ENCODE data around the gene PNPLA8.
"Not testable (repeated sequence)": the region's sequence is repeated elsewhere in the genome, so short reads cannot be mapped to it uniquely, and the experiment has no call there.

PNPLA8 gene, protein sequence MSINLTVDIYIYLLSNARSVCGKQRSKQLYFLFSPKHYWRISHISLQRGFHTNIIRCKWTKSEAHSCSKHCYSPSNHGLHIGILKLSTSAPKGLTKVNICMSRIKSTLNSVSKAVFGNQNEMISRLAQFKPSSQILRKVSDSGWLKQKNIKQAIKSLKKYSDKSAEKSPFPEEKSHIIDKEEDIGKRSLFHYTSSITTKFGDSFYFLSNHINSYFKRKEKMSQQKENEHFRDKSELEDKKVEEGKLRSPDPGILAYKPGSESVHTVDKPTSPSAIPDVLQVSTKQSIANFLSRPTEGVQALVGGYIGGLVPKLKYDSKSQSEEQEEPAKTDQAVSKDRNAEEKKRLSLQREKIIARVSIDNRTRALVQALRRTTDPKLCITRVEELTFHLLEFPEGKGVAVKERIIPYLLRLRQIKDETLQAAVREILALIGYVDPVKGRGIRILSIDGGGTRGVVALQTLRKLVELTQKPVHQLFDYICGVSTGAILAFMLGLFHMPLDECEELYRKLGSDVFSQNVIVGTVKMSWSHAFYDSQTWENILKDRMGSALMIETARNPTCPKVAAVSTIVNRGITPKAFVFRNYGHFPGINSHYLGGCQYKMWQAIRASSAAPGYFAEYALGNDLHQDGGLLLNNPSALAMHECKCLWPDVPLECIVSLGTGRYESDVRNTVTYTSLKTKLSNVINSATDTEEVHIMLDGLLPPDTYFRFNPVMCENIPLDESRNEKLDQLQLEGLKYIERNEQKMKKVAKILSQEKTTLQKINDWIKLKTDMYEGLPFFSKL

DNA sequence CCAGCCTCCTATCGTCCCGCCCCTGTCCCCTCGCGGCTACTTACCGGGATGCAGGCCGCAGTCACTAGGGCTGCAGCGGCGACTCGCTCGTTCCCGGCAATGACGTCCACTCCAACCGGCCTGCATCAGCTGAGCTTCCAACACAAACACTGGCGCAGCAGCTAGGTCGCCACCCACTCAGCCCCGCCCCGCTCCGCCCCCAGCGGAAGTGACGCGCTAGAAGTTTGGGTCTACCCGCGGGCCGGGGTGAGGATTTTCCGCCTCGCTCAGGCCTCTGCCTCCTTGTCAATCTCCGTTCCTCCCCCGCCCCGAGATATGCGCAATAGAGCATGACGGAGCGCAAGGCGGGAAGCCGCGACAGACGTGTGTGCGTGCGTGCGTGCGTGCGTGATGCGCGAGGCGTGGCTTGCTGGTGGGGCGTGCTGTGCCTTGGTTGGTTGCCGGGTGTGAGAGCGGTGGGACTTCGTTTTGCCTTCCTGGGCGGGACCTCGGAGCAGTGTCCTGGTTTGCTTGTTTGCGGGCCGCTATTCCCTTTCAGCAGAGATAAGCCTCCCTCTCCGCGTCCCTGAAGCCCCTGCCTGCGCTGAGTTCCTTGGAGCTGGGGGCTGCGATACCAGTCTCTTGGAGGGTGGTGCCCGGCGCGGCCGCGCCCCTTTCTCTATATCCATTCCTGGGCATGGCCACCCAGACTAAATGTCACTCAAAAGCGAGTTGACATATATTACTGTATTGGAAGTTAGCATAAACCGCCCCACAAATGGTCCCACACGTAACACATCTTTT is at the start of gene PNPLA8:
PNPLA8 (minus strand) TSS at position 151 of the 783 bp plus-strand sequence. CDS start 10,644 bp downstream, outside the sequence.
- peak; percentile 100 for DNase-seq
- in situ Hi-C loops (cut with HindIII; ENCODE audit: low pct_ligation_motif_present, low pct_unique_long_range_greater_than_20kb, low sequenced_read_pairs), result no loop called here

DNA sequence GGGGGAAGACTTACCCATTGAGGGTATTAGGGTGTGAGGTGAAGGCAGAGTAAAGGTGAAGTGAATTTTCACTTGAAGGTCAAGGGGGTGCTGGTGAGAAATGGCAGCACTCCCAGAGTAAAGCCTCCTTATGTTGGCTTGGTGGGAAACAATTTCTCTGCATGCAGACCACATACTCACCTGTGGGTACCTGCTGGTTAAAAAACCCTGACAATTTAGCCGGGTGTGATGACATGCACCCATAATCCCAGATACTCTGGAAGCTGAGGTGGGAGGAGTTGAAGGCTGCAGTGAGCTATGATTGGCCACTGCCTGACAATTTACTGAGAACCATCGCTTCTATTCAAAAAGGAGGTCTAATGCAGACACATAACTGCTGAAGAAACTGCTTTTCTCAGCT is 49.2 kb upstream of the PNPLA8 start:
- no peak for DNase-seq
- in situ Hi-C loops (cut with HindIII; ENCODE audit: low pct_ligation_motif_present, low pct_unique_long_range_greater_than_20kb, low sequenced_read_pairs), result no loop called here

DNA sequence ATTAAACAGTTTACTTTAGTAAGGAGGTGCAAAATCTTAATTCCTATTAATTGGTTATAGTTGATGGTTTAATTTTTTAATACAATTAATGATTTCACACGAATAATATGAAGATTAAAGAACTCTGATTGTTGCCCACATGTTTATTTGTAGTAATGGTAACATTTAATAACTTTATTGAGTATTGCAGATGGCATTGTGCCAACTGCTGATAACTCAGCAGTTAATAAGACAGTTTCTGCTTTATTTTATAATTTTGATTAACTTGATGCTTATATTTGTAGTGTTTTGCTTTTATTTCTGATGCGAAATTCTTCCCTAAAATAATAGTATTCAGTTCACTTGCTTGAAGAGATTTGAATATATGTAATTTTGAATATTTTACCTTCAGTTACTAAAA is 46.5 kb upstream of the PNPLA8 start:
- no peak for DNase-seq
- in situ Hi-C loops (cut with HindIII; ENCODE audit: low pct_ligation_motif_present, low pct_unique_long_range_greater_than_20kb, low sequenced_read_pairs), result no loop called here

DNA sequence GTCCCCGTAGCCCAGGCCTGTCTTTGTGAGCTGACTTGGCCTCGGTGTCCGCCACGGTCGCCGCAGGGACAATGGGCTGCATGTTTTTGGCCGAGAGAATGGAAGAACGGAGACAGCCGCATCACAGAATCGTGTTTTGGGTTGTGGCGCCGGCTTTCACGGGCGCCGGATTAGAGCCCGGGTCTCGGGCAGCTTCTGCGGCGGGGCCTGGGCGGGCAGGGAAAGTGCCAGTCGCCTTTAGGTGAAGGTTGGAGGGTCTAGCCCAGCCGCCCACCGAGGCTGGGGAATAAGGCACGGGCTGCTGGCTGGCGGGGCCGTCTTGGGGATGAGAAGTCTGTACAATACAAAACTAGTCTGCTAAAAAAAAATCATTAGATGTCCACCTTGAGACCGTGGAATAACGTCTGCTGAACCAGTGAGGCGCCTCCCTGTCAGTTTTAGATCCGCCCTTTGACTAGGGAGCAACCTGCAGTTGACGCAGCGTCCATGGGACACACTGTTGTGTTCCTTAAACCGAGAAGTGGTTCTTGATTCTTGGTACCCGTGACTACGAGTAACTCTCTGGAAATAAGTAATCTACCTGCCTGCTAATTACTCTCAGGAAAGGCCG is 44.3 kb upstream of the PNPLA8 start:
- peak; percentile 77 for DNase-seq
- in situ Hi-C loops (cut with HindIII; ENCODE audit: low pct_ligation_motif_present, low pct_unique_long_range_greater_than_20kb, low sequenced_read_pairs), result no loop called here

DNA sequence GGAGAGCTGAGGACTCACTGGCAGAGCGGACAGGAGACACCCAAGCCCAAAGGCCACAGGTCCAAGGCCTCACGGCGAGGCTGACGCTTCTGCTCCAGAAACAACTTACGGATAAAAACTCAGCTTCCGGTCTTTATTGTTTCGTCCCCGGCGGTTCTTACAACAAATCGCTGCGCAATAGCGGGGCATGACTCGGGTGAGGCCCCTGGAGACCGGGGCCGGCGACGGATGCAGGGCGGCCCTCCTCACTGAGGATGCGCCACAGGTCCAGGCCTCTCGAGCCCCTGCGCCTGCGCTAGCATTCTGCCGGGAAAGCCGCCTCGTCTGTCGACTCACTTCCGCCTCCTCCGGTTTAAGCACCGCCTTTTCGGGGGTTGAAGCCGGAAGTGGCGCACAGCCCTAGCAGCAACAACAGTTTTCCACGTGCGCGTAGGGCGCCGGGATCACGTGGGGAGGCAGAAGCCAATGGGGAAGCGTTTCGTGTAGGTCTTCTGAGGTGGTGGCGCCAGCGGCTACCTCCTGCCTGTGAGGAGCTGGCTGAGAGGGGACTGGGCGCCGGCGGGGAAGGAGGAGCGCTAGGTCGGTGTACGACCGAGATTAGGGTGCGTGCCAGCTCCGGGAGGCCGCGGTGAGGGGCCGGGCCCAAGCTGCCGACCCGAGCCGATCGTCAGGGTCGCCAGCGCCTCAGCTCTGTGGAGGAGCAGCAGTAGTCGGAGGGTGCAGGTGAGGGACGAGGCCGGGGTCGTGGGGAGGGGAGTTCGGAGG is 43.6 kb upstream of the PNPLA8 start, which contains the start of the genes DNAJB9 and THAP5:
DNAJB9 (plus strand) TSS at position 494 of the 765 bp plus-strand sequence. CDS start 1,853 bp downstream, outside the sequence.
THAP5 (minus strand) TSS at position 326 of the 765 bp plus-strand sequence; CDS start at position 189, 137 bp downstream.
- in situ Hi-C loops (cut with HindIII; ENCODE audit: low pct_ligation_motif_present, low pct_unique_long_range_greater_than_20kb, low sequenced_read_pairs), result no loop called here
- DNase-seq, result peak; percentile 100

DNA sequence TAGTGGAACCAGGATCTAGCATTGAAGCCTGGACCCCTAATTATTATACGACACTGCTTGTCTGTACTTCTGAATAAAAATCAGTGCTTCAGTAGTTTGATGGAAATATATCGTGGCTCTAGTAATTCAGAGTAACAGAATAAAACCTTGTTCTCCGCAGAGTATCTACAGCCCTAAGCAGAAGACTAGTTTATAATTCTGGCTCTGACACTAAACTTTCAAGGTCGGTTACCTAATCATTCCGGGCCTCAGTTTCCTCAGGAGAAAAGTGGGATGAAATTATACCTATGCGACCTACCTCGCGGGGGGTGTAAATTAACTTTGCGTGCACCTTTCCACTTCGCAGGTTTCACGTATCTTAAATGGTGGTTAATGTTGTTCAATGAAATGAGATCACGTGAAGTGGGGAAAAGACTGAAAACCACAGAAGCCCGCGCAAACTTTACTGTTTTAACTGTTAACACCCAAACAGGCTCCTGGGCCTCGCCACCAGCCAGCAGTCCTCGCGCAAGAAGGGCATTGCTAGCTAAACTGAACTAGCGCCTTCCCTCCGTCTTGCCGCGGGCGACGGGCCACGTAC is 43.0 kb upstream of the PNPLA8 start:
- in situ Hi-C loops (cut with HindIII; ENCODE audit: low pct_ligation_motif_present, low pct_unique_long_range_greater_than_20kb, low sequenced_read_pairs), result no loop called here
- DNase-seq, result no peak

DNA sequence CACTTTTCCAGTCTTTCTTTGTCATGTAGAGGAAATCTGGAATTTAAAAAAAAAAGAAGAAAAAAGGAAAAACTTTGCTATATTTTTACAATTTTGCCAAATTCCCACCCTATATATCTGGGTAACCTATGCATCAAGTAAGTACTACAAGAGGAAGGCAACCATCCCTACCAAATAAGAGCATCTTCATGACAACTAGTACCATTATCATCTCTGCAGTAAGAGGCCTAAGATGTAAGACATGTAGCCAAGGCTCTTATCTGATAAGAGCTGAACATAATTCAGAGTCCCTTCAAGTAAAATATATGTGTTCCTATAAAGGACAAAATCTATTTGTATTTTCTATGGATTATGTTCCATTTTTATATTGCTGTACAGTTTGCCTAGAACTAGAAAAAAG is 40.1 kb upstream of the PNPLA8 start:
- in situ Hi-C loops (cut with HindIII; ENCODE audit: low pct_ligation_motif_present, low pct_unique_long_range_greater_than_20kb, low sequenced_read_pairs), result no loop called here
- no peak for DNase-seq

DNA sequence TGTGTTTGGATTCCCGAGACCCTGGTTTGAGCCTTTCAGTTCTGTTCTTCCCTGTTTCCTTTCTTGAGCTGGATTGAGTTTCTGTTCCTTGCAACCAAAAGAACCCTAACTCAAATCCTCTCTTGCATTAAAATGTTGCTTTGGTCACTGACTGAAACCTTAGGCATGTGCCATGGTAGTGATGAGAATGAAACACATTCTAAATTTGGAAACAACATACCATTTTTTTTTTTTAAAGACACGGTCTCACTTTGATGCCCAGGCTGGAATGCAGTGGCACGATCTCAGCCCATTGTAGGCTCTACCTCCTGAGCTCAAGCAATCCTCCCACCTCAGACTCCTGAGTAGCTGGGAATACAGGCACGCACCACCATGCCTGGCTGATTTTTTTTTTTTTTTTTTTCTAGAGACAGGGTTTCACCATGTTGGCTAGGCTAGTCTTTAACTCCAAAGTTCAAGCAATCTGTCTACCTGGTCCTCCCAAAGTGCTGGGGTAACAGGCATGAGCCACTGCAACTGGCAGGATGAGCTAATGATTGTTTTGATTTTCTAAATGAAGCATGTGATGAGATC is 35.2 kb upstream of the PNPLA8 start:
- DNase-seq, result no peak
- in situ Hi-C loops (cut with HindIII; ENCODE audit: low pct_ligation_motif_present, low pct_unique_long_range_greater_than_20kb, low sequenced_read_pairs), result no loop called here

DNA sequence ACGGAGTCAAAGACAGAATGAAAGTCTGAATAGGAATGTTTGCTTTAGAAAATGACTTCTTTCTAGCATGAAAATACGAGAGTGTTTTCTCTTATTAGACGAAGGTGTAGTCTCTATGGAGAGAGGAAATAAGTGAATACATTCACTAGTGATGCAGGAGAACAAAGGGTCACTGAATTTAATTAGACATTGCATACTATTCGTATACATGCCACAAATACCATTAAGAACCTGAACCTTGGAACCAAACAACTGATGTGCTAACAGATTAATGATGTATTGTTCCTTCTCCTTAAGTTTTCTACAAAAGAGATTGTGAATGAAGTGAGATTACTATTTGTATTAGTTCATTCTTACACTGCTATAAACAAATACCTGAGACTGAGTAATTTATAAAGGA is 33.3 kb upstream of the PNPLA8 start:
- in situ Hi-C loops (cut with HindIII; ENCODE audit: low pct_ligation_motif_present, low pct_unique_long_range_greater_than_20kb, low sequenced_read_pairs), result no loop called here
- DNase-seq, result no peak

DNA sequence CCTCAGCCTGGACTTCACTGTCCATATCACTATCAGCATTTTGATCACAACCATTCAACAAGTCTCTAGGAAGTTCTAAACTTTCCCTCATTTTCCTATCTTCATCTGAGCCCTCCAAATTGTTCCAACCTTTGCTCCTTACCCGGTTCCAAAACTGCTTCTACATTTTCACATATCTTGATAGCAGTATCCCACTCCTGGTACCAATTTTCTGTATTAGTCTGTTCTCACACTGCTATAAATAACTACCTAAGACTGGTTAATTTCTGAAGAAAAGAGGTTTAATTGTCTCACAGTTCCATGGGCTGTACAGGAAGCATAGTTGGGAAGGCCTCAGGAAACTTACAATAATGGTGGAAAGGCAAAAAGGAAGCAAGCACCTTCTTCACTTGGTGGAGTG is 31.7 kb upstream of the PNPLA8 start:
- DNase-seq, result no peak
- in situ Hi-C loops (cut with HindIII; ENCODE audit: low pct_ligation_motif_present, low pct_unique_long_range_greater_than_20kb, low sequenced_read_pairs), result no loop called here

DNA sequence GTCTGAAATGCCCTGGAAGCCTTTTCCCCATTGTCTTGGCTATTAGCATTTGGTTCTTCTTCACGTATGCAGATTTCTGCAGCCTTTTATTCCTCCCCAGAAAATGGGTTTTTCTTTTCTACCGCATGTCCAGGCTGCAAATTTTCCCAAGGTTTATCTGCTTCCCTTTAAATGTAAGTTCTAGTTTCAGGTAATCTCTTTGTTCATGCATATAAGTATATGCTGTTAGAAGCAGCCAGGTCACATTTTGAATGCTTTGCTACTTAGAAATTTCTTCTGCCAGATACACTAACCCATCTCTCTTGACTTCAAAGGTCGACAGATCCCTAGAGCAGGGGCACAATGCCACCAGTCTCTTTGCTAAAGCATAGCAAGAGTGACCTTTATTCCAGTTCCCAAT is 31.3 kb upstream of the PNPLA8 start:
- no peak for DNase-seq
- in situ Hi-C loops (cut with HindIII; ENCODE audit: low pct_ligation_motif_present, low pct_unique_long_range_greater_than_20kb, low sequenced_read_pairs), result no loop called here

DNA sequence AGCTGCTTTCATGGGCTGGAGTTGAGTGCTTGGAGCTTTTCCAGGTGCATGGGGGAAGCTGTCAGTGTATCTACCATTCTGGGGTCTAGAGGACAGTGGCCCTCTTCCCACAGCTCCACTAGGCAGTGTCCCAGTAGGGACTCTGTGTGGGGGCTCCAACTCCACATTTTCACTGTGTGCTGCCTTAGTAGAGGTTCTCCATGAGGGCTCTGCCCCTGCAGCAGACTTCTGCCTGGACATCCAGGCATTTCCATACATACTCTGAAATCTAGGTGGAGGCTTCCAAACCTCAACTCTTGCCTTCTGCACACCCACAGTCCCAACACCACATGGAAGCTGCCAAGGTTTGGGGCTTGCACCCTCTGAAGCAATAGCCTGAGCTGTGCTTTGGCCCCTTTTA is 30.7 kb upstream of the PNPLA8 start:
- in situ Hi-C loops (cut with HindIII; ENCODE audit: low pct_ligation_motif_present, low pct_unique_long_range_greater_than_20kb, low sequenced_read_pairs); DNase-seq: not testable (repeated sequence)

DNA sequence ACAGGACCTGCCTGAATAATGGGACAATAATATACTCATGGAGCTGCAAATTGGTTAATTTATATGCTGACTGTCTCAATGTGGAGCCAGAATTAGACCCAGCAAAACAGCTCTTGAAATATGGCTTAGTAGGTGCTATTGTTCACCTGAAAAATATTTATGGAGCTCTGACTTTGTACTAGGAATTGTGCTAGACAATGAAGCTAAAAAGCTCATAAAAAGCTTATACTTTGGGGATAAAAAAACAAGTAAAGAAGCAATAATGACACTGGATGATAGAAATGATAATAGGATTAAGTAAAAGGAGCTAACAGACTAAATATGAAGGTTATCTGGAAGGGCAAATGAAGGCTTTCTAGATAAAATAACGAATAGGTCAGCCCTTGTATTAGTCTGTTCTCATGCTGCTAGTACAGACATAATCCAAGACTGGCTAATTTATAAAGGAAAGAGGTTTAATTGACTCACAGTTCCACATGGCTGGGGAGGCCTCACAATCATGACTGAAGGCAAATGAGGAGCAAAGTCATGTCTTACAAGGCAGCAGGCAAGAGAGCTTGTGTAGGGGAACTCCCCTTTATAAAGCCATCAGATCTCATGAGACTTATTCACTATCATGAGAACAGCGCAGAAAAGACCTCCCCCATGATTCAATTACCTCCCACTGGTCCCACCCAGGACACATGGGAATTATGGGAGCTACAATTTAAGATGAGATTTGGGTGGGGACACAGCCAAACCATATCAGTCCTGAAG is 22.4 kb upstream of the PNPLA8 start:
- in situ Hi-C loops (cut with HindIII; ENCODE audit: low pct_ligation_motif_present, low pct_unique_long_range_greater_than_20kb, low sequenced_read_pairs); DNase-seq: not testable (repeated sequence)

DNA sequence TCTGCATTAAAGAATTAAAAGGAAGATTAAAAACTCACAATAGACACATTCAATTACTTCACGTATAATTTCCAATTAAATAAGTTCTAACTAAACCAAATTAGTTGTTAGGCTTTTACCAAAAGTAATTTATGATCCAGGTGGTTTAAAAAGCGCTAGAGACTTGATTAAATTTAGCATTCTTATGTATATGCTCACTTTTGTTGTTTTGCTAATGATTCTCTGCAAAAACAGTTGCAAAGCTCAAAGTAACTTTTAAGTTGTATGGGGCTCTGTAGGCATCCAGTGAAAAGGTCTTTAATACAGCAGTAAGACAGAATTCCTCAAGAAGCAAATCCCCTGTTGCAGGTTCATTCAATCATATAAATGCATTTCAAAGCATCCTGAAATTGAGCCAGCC is 15.5 kb upstream of the PNPLA8 start:
- no peak for DNase-seq
- in situ Hi-C loops (cut with HindIII; ENCODE audit: low pct_ligation_motif_present, low pct_unique_long_range_greater_than_20kb, low sequenced_read_pairs), result no loop called here

DNA sequence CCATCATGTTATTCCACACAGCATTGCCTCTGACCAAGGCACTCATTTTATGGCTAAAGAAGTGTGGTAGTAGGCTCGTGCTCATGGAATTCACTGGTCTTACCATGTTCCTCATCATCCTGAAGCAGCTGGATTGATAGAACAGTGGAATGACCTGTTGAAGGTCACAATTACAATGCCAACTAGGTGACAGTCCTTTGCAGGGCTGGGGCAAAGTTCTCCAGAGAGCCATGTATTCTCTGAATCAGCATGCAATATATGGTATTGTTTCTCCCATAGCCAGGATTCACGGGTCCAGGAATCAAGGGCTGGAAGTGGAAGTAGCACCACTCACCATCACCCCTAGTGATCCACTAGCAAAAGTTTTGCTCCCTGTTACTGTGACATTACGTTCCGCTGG is 12.8 kb upstream of the PNPLA8 start:
- in situ Hi-C loops (cut with HindIII; ENCODE audit: low pct_ligation_motif_present, low pct_unique_long_range_greater_than_20kb, low sequenced_read_pairs); DNase-seq: not testable (repeated sequence)

DNA sequence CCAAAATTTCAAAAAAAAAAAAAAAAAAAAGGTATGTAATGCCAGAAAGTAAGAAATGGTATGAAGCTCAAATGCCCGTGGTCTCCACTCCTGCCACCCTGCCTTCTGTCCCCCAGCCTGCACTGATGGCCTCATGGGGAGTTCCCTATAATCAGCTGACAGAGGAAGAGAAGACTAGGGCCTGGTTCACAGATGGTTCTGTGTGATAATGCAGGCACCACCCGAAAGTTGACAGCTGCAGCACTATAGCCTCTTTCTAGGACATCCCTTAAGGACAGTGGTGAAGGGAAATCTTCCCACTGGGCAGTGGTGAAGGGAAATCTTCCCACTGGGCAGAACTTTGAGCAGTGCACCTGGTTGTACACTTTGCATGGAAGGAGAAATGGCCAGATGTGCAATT is 12.3 kb upstream of the PNPLA8 start:
- DNase-seq; in situ Hi-C loops (cut with HindIII; ENCODE audit: low pct_ligation_motif_present, low pct_unique_long_range_greater_than_20kb, low sequenced_read_pairs): not testable (repeated sequence)
